ENCODE data around the gene PIGS. TPM values are rescaled to one million over a fixed set of nuclear protein-coding genes. Genes with fewer than 3 reads are reported as not detected.

PIGS gene
- total RNA-seq, 1 experiment from 2014 or later, result 48.4 TPM

- H3K4me3 ChIP-seq (ENCODE audit: insufficient read depth, low read depth, low read length), result no peak overlapping the region
These were observed 20.5 kb downstream of the PIGS start for GRCh38 chr17:28550858-28551257.

GRCh38 chr17:28549236-28550132 is 21.8 kb downstream of the PIGS start:
- Histone ChIP-seq H3K36me3 (replicated peaks; ENCODE audit: control insufficient read depth, insufficient read depth, low read length) (peaks cover 9% of the 10 kb centered on the region), H3K27me3 (ENCODE audit: control insufficient read depth, insufficient read depth, low read length) (peaks cover 2% of the 10 kb centered on the region), H3K4me3 (ENCODE audit: insufficient read depth, low read depth, low read length) (no peak overlapping the region)
- DNase-seq, result no peak

More at GRCh38 chr17:28550858-28551257, 20.5 kb downstream of the PIGS start:
- DNase-seq, result no peak
- Histone ChIP-seq H3K27me3 (ENCODE audit: control insufficient read depth, insufficient read depth, low read length) (peaks cover 2% of the 10 kb centered on the region), H3K36me3 (replicated peaks; ENCODE audit: control insufficient read depth, insufficient read depth, low read length) (peaks cover 9% of the 10 kb centered on the region)

- no peak overlapping the region for H3K4me3 ChIP-seq (ENCODE audit: insufficient read depth, low read depth, low read length)
- H3K36me3 ChIP-seq (replicated peaks; ENCODE audit: control insufficient read depth, insufficient read depth, low read length), result peaks cover 4% of the 10 kb centered on the region
- peaks cover 2% of the 10 kb centered on the region for H3K27me3 ChIP-seq (ENCODE audit: control insufficient read depth, insufficient read depth, low read length)
- no peak for DNase-seq
These were observed 22.8 kb downstream of the PIGS start for GRCh38 chr17:28548417-28549130.

GRCh38 chr17:28547623-28548416 is 23.5 kb downstream of the PIGS start:
- Histone ChIP-seq H3K36me3 (replicated peaks; ENCODE audit: control insufficient read depth, insufficient read depth, low read length) (peaks cover 4% of the 10 kb centered on the region), H3K4me3 (ENCODE audit: insufficient read depth, low read depth, low read length) (no peak overlapping the region), H3K27me3 (ENCODE audit: control insufficient read depth, insufficient read depth, low read length) (peaks cover 2% of the 10 kb centered on the region)
- peak; percentile 95 for DNase-seq

GRCh38 chr17:28547096-28547622 is 24.2 kb downstream of the PIGS start:
- no peak for DNase-seq
- Histone ChIP-seq H3K4me3 (ENCODE audit: insufficient read depth, low read depth, low read length) (no peak overlapping the region), H3K27me3 (ENCODE audit: control insufficient read depth, insufficient read depth, low read length) (peaks cover 2% of the 10 kb centered on the region), H3K36me3 (replicated peaks; ENCODE audit: control insufficient read depth, insufficient read depth, low read length) (peaks cover 4% of the 10 kb centered on the region)

GRCh38 chr17:28545787-28546415 is 25.4 kb downstream of the PIGS start:
- Histone ChIP-seq H3K4me3 (ENCODE audit: insufficient read depth, low read depth, low read length) (no peak overlapping the region), H3K36me3 (replicated peaks; ENCODE audit: control insufficient read depth, insufficient read depth, low read length) (peaks cover 4% of the 10 kb centered on the region), H3K27me3 (ENCODE audit: control insufficient read depth, insufficient read depth, low read length) (no peaks in the 10 kb centered on the region)
- peak; percentile 32 for DNase-seq

- DNase-seq, result no peak
- no peak overlapping the region for H3K4me3 ChIP-seq (ENCODE audit: insufficient read depth, low read depth, low read length)
- no peaks in the 10 kb centered on the region for H3K27me3 ChIP-seq (ENCODE audit: control insufficient read depth, insufficient read depth, low read length)
- H3K36me3 ChIP-seq (replicated peaks; ENCODE audit: control insufficient read depth, insufficient read depth, low read length), result peaks cover 4% of the 10 kb centered on the region
These were observed 26.2 kb downstream of the PIGS start for GRCh38 chr17:28545141-28545503.

- Histone ChIP-seq H3K36me3 (replicated peaks; ENCODE audit: control insufficient read depth, insufficient read depth, low read length) (peaks cover 4% of the 10 kb centered on the region), H3K4me3 (ENCODE audit: insufficient read depth, low read depth, low read length) (no peak overlapping the region), H3K27me3 (ENCODE audit: control insufficient read depth, insufficient read depth, low read length) (no peaks in the 10 kb centered on the region)
- peak; percentile 43 for DNase-seq
These were observed 26.8 kb downstream of the PIGS start for GRCh38 chr17:28544402-28545140.

GRCh38 chr17:28541439-28541838 is 29.9 kb downstream of the PIGS start:
- Histone ChIP-seq H3K27me3 (ENCODE audit: control insufficient read depth, insufficient read depth, low read length) (no peaks in the 10 kb centered on the region), H3K4me3 (ENCODE audit: insufficient read depth, low read depth, low read length) (no peak overlapping the region), H3K36me3 (replicated peaks; ENCODE audit: control insufficient read depth, insufficient read depth, low read length) (0 out of 2 replicates have a peak, but pooled peaks cover under 1% of the 10 kb centered on the region)
- no peak for DNase-seq

- Histone ChIP-seq H3K27me3 (ENCODE audit: control insufficient read depth, insufficient read depth, low read length) (no peaks in the 10 kb centered on the region), H3K4me3 (ENCODE audit: insufficient read depth, low read depth, low read length) (no peak overlapping the region)
- DNase-seq, result peak; percentile 32
These were observed 31.1 kb downstream of the PIGS start for GRCh38 chr17:28540231-28540630.

GRCh38 chr17:28538296-28538895 is 32.9 kb downstream of the PIGS start:
- H3K36me3 ChIP-seq (replicated peaks; ENCODE audit: control insufficient read depth, insufficient read depth, low read length), result no peaks in the 10 kb centered on the region
- no peaks in the 10 kb centered on the region for H3K27me3 ChIP-seq (ENCODE audit: control insufficient read depth, insufficient read depth, low read length)
- H3K4me3 ChIP-seq (ENCODE audit: insufficient read depth, low read depth, low read length), result no peak overlapping the region
- DNase-seq, result no peak

More at GRCh38 chr17:28540231-28540630, 31.1 kb downstream of the PIGS start:
- H3K36me3 ChIP-seq (replicated peaks; ENCODE audit: control insufficient read depth, insufficient read depth, low read length), result no peaks in the 10 kb centered on the region

GRCh38 chr17:28537219-28537610 is 34.1 kb downstream of the PIGS start:
- Histone ChIP-seq H3K4me3 (ENCODE audit: insufficient read depth, low read depth, low read length) (no peak overlapping the region), H3K36me3 (replicated peaks; ENCODE audit: control insufficient read depth, insufficient read depth, low read length) (no peaks in the 10 kb centered on the region), H3K27me3 (ENCODE audit: control insufficient read depth, insufficient read depth, low read length) (no peaks in the 10 kb centered on the region)
- DNase-seq, result peak; percentile 50
